Small intestine (tissue), 16 donors: ENCODE data around the gene PEBP1. TPM values are rescaled to one million over a fixed set of nuclear protein-coding genes. Genes with fewer than 3 reads are reported as not detected.
A peak's percentile ranks its signal among the peaks of the same experiment; 100 is the strongest.

Source experiments
- DNase-seq, 2 donors: peaks; one replicate each; pipeline versions ENCODE4 v3.0.0 to v3.0.0-alpha.2; 2013
- FAIRE-seq: peaks from 2 replicates; lab custom pipeline; 2012; peaks lifted over from hg19 to GRCh38; lab: Jason Lieb, UNC
- H3K27ac ChIP-seq, 3 donors: one replicate each; pipeline ENCODE4 v1.5.1; 2013; ENCODE audit warnings: low read length in 2 of 3, mild to moderate bottlenecking in 2 of 3, control low read depth in 1 of 3, inconsistent platforms in 1 of 3, low read depth in 1 of 3, moderate library complexity in 1 of 3
- H3K27me3 ChIP-seq, 3 donors: one replicate each; pipeline ENCODE4 v1.6.1; 2013; ENCODE audit warnings: low read length in 3 of 3, inconsistent platforms in 1 of 3; ENCODE audit not compliant: control insufficient read depth in 3 of 3, insufficient read depth in 3 of 3
- H3K36me3 ChIP-seq, 3 donors: one replicate each; pipeline ENCODE4 v1.6.1; 2013; ENCODE audit warnings: low read length in 3 of 3, inconsistent platforms in 1 of 3, low read depth in 1 of 3, mild to moderate bottlenecking in 1 of 3, moderate library complexity in 1 of 3; ENCODE audit not compliant: control insufficient read depth in 3 of 3, insufficient read depth in 2 of 3
- H3K4me1 ChIP-seq, 3 donors: one replicate each; pipeline ENCODE4 v1.6.1; 2013; ENCODE audit warnings: low read length in 2 of 3, inconsistent platforms in 1 of 3, low read depth in 1 of 3, mild to moderate bottlenecking in 1 of 3, moderate library complexity in 1 of 3; ENCODE audit not compliant: control insufficient read depth in 3 of 3, insufficient read depth in 2 of 3
- H3K4me3 ChIP-seq, 3 donors: one replicate each; pipeline ENCODE4 v1.5.1; 2013; ENCODE audit warnings: low read length in 3 of 3, control low read depth in 1 of 3, inconsistent platforms in 1 of 3, low read depth in 1 of 3, mild to moderate bottlenecking in 1 of 3, moderate library complexity in 1 of 3
- H3K9me3 ChIP-seq, 2 donors: one replicate each; pipeline ENCODE4 v1.6.1; 2013; ENCODE audit warnings: low read depth in 1 of 2, low read length in 1 of 2; ENCODE audit not compliant: control insufficient read depth in 2 of 2, insufficient read depth in 1 of 2
- WGBS, 3 donors: extraction: QIAGEN DNeasy Blood & Tissue Kit; methylation state at CpG; one replicate each; pipeline ENCODE4 v1.1.7; 2013; 5-methylcytosine and 5-hydroxymethylcytosine counted together
- long read RNA-seq, 10 donors: transcript quantifications; one replicate each; lab custom pipeline, GENCODE V29; 2026
- polyA plus RNA-seq, 4 donors: library from polyadenylated mRNA; stranded (reverse) in 3 of 4; unstranded in 1 of 4; fragments of 200-250 nt in 3 of 4; fragments of 120-200 nt in 1 of 4; gene quantifications; one replicate each; pipeline versions ENCODE4 v1.2.1 to v1.2.3, GENCODE V29; 2013
- donor health status: healthy with polysubstance abuse.
- donor health status: control.
- donor health status: control.
- donor health status: Bipolar disorder and iron deficiency.
- donor health status: healthy.

Gene PEBP1
- polyA plus RNA-seq, result 1,000 to 10,000 TPM in 2 of 4 donors, 100 to 1,000 TPM in 2; 253 to 2,607 (median 794) TPM
- long read RNA-seq, donor 1, transcript PEBP1-201 (4 exons, 1,697 nt), result major isoform, 400 of 457 reads
- long read RNA-seq, donor 1, partial matches to known transcripts, result 11 of 457 reads
- long read RNA-seq, donor 1, other reads (novel, unspliced or antisense), result 46 of 457 reads
- long read RNA-seq, donor 2, transcript PEBP1-201 (4 exons, 1,697 nt), result major isoform, 92 of 221 reads
- long read RNA-seq, donor 2, partial matches to known transcripts, result 129 of 221 reads
- long read RNA-seq, donor 2, other reads (novel, unspliced or antisense), result 0 of 221 reads
- long read RNA-seq, donor 3, transcript PEBP1-201 (4 exons, 1,697 nt), result major isoform, 154 of 191 reads
- long read RNA-seq, donor 3, partial matches to known transcripts, result 26 of 191 reads
- long read RNA-seq, donor 3, other reads (novel, unspliced or antisense), result 11 of 191 reads
- long read RNA-seq, donor 4, partial matches to known transcripts, result 0 of 4 reads
- long read RNA-seq, donor 4, other reads (novel, unspliced or antisense), result 0 of 4 reads
- long read RNA-seq, donor 5, transcript PEBP1-201 (4 exons, 1,697 nt), result major isoform, 53 of 53 reads
- long read RNA-seq, donor 5, partial matches to known transcripts, result 0 of 53 reads
- long read RNA-seq, donor 5, other reads (novel, unspliced or antisense), result 0 of 53 reads
- long read RNA-seq, donor 6, transcript PEBP1-201 (4 exons, 1,697 nt), result major isoform, 164 of 184 reads
- long read RNA-seq, donor 6, partial matches to known transcripts, result 14 of 184 reads
- long read RNA-seq, donor 6, other reads (novel, unspliced or antisense), result 6 of 184 reads
- long read RNA-seq, donor 7, result 0 reads
- long read RNA-seq, donor 8, transcript PEBP1-201 (4 exons, 1,697 nt), result major isoform, 7 of 27 reads
- long read RNA-seq, donor 8, partial matches to known transcripts, result 20 of 27 reads
- long read RNA-seq, donor 8, other reads (novel, unspliced or antisense), result 0 of 27 reads
- long read RNA-seq, donor 9, transcript PEBP1-201 (4 exons, 1,697 nt), result major isoform, 36 of 98 reads
- long read RNA-seq, donor 9, partial matches to known transcripts, result 62 of 98 reads
- long read RNA-seq, donor 9, other reads (novel, unspliced or antisense), result 0 of 98 reads
- long read RNA-seq, donor 10, transcript PEBP1-201 (4 exons, 1,697 nt), result major isoform, 198 of 512 reads
- long read RNA-seq, donor 10, partial matches to known transcripts, result 296 of 512 reads
- long read RNA-seq, donor 10, other reads (novel, unspliced or antisense), result 18 of 512 reads

GRCh38 chr12:118135788-118136558, at the start of gene PEBP1:
Gene PEBP1 (plus strand): TSS chr12:118136124. CDS start chr12:118136210, 86 bp downstream.
- DNase-seq, result peak; percentile 96 to 97
- H3K4me3 ChIP-seq, result peak within 1 kb of the TSS; percentile 76 to 96 (median 82)
- peaks cover 2 to 30% (median 6%) of the 10 kb centered on the region in 3 donors for H3K36me3 ChIP-seq
- H3K27ac ChIP-seq, result peak within 1 kb of the TSS; percentile 74 to 90 (median 83)
- H3K4me1 ChIP-seq, result peaks cover 2 to 8% (median 2%) of the 10 kb centered on the region in 3 donors
- H3K9me3 ChIP-seq, result no peaks in the 10 kb centered on the region
- WGBS, 3 donors, result 0% methylated on average over 54 to 70 of the region's 70 CpGs
- H3K27me3 ChIP-seq, result no peaks in the 10 kb centered on the region
- FAIRE-seq, result no peak

- Histone ChIP-seq H3K36me3 (peaks cover 0 to 6% (median 5%) of the 10 kb centered on the region in 3 donors), H3K27ac (peak overlapping the region in 1 of 3 donors; percentile 7), H3K27me3 (no peaks in the 10 kb centered on the region), H3K4me1 (peaks cover 0 to 16% (median 1%) of the 10 kb centered on the region in 3 donors), H3K9me3 (no peaks in the 10 kb centered on the region), H3K4me3 (no peak overlapping the region)
- WGBS, 3 donors, result 61 to 81% (median 71%) methylated on average over 9 of the region's 9 CpGs
- FAIRE-seq (no peak), DNase-seq (peak in 1 of 2 donors; percentile 28)
Observed at GRCh38 chr12:118089782-118090181, 46.1 kb upstream of the PEBP1 start.

GRCh38 chr12:118094039-118094438, 41.9 kb upstream of the PEBP1 start:
- 86 to 94% (median 94%) methylated on average over 3 of the region's 3 CpGs for WGBS, 3 donors
- no peaks in the 10 kb centered on the region for H3K27me3 ChIP-seq
- FAIRE-seq, result no peak
- DNase-seq, result no peak
- H3K9me3 ChIP-seq, result no peaks in the 10 kb centered on the region
- H3K27ac ChIP-seq, result no peak overlapping the region
- H3K4me3 ChIP-seq, result no peak overlapping the region
- peaks cover 0 to 14% (median 4%) of the 10 kb centered on the region in 3 donors for H3K4me1 ChIP-seq
- H3K36me3 ChIP-seq, result peaks cover 0 to 12% (median 5%) of the 10 kb centered on the region in 3 donors

- FAIRE-seq (no peak), DNase-seq (peak; percentile 56 to 82)
- WGBS, 3 donors, result 24 to 62% (median 53%) methylated on average over 3 of the region's 3 CpGs
- Histone ChIP-seq H3K9me3 (no peaks in the 10 kb centered on the region), H3K4me1 (peaks cover 0 to 17% (median 3%) of the 10 kb centered on the region in 3 donors), H3K4me3 (no peak overlapping the region), H3K27ac (no peak overlapping the region), H3K36me3 (peaks cover 0 to 8% (median 3%) of the 10 kb centered on the region in 3 donors), H3K27me3 (no peaks in the 10 kb centered on the region)
Observed at GRCh38 chr12:118098401-118098800, 37.5 kb upstream of the PEBP1 start.

GRCh38 chr12:118098911-118099671, 36.8 kb upstream of the PEBP1 start:
- no peaks in the 10 kb centered on the region for H3K27me3 ChIP-seq
- peaks cover 0 to 8% (median 1%) of the 10 kb centered on the region in 3 donors for H3K36me3 ChIP-seq
- 13 to 61% (median 42%) methylated on average over 11 to 12 of the region's 12 CpGs for WGBS, 3 donors
- no peaks in the 10 kb centered on the region for H3K9me3 ChIP-seq
- peaks cover 0 to 17% (median 3%) of the 10 kb centered on the region in 3 donors for H3K4me1 ChIP-seq
- peak; percentile 60 to 61 for DNase-seq
- no peak for FAIRE-seq
- H3K4me3 ChIP-seq, result no peak overlapping the region
- H3K27ac ChIP-seq, result peak overlapping the region in 2 of 3 donors; percentile 21 to 59

- Histone ChIP-seq H3K4me1 (peaks cover 0 to 17% (median 3%) of the 10 kb centered on the region in 3 donors), H3K4me3 (no peak overlapping the region), H3K9me3 (no peaks in the 10 kb centered on the region), H3K27ac (no peak overlapping the region), H3K27me3 (no peaks in the 10 kb centered on the region), H3K36me3 (peaks cover 0 to 2% (median 0%) of the 10 kb centered on the region in 3 donors)
- no peak for FAIRE-seq
- no peak for DNase-seq
- WGBS, 3 donors, result 84 to 92% (median 90%) methylated on average over 3 of the region's 3 CpGs
Observed at GRCh38 chr12:118101051-118101450, 34.9 kb upstream of the PEBP1 start.

- FAIRE-seq (no peak), DNase-seq (peak; percentile 7 to 60)
- Histone ChIP-seq H3K9me3 (no peaks in the 10 kb centered on the region), H3K27ac (no peak overlapping the region), H3K4me1 (peaks cover 0 to 17% (median 3%) of the 10 kb centered on the region in 3 donors), H3K27me3 (no peaks in the 10 kb centered on the region), H3K4me3 (peak overlapping the region in 1 of 3 donors; percentile 64), H3K36me3 (peaks cover 0 to 2% (median 0%) of the 10 kb centered on the region in 3 donors)
- 34 to 71% (median 55%) methylated on average over 6 of the region's 6 CpGs for WGBS, 3 donors
Observed at GRCh38 chr12:118102070-118102469, 33.9 kb upstream of the PEBP1 start.
